Spleen (tissue), 11 donors: ENCODE data around the gene SYDE1. TPM values are rescaled to one million over a fixed set of nuclear protein-coding genes. Genes with fewer than 3 reads are reported as not detected.
A peak's percentile ranks its signal among the peaks of the same experiment; 100 is the strongest.

Source experiments
- DNase-seq: peaks from one replicate; pipeline ENCODE4 v3.0.0-alpha.2; 2020
- H3K27ac ChIP-seq, 8 donors: fragments of 200-600 bp; sonication (generic) in 7 of 8; 1 replicate in 4 of 8; 2 replicates in 4 of 8; pipeline versions ENCODE4 v1.5.0 to v1.8.0; 2016 to 2021; ENCODE audit warnings: inconsistent platforms in 4 of 8, mild to moderate bottlenecking in 4 of 8, moderate library complexity in 1 of 8
- H3K27me3 ChIP-seq, 7 donors: fragments of 200-600 bp; sonication (generic) in 6 of 7; replicated peaks in 1 of 7; 1 replicate in 4 of 7; 2 replicates in 3 of 7; pipeline versions ENCODE4 v1.5.0 to v1.8.0; 2016 to 2021; ENCODE audit warnings: inconsistent platforms in 3 of 7, mild to moderate bottlenecking in 1 of 7
- H3K36me3 ChIP-seq, 6 donors: fragments of 200-600 bp; sonication (generic) in 5 of 6; 1 replicate in 4 of 6; 2 replicates in 2 of 6; pipeline versions ENCODE4 v1.5.0 to v1.8.0; 2016 to 2021; ENCODE audit warnings: inconsistent platforms in 2 of 6
- H3K4me1 ChIP-seq, 6 donors: fragments of 200-600 bp; sonication (generic) in 5 of 6; 1 replicate in 3 of 6; 2 replicates in 3 of 6; pipeline versions ENCODE4 v1.5.0 to v1.8.0; 2016 to 2021; ENCODE audit warnings: inconsistent platforms in 3 of 6
- H3K4me3 ChIP-seq, 8 donors: fragments of 200-600 bp; sonication (generic) in 7 of 8; 1 replicate in 4 of 8; 2 replicates in 4 of 8; pipeline versions ENCODE4 v1.5.0 to v1.8.0; 2016 to 2021; ENCODE audit warnings: inconsistent platforms in 4 of 8, mild to moderate bottlenecking in 4 of 8, moderate library complexity in 2 of 8
- H3K9me3 ChIP-seq, 8 donors: fragments of 200-600 bp; sonication (generic) in 7 of 8; 1 replicate in 4 of 8; 2 replicates in 4 of 8; pipeline versions ENCODE4 v1.5.0 to v1.8.0; 2016 to 2021; ENCODE audit warnings: inconsistent platforms in 4 of 8
- POLR2A ChIP-seq, 3 donors: fragments of 450-650 bp; IDR thresholded peaks; one replicate each; pipeline ENCODE4 v1.5.1; 2017; ENCODE audit warnings: antibody characterized with exemption in 3 of 3, mild to moderate bottlenecking in 1 of 3
- POLR2AphosphoS5 ChIP-seq, 3 donors: sonication (generic); formaldehyde crosslinking; IDR thresholded peaks; one replicate each; pipeline ENCODE4 v1.5.1; 2017; ENCODE audit warnings: antibody characterized with exemption in 3 of 3
- WGBS, 5 donors: extraction: QIAGEN DNeasy Blood & Tissue Kit in 3 of 5; methylation state at CpG; one replicate each; pipeline versions ENCODE4 v1.1.5 to v1.1.7; 2013 to 2018; 5-methylcytosine and 5-hydroxymethylcytosine counted together
- intact Hi-C: fragments of 100-400 bp; cut with DNase I; formaldehyde crosslinking; loops from one replicate; pipeline ENCODE4 v1.15.0; 2023; ENCODE audit warnings: low total_unique reads
- polyA plus RNA-seq, 3 donors: library from polyadenylated mRNA; stranded (reverse); fragments of 200-250 nt; gene quantifications; one replicate each; pipeline ENCODE4 v1.2.1, GENCODE V29; 2013
- total RNA-seq, 7 donors: library from RNA; depleted of rRNA in 3 of 7; stranded (reverse); fragments of >200 nt in 3 of 7; fragmentation: NEBNext Ultra II Directional in 4 of 7; extraction: Animal tissue kit (Norgen Biotek cat#: 25700) in 4 of 7; gene quantifications; one replicate each; pipeline versions ENCODE4 v1.1.0 to v1.2.1, GENCODE V29; 2016 to 2021
- TF ChIP-seq, protein P1 (sequence below), 11 experiments: fragments of 200-600 bp in 7 of 11; fragments of 450-650 bp in 4 of 11; sonication (generic) in 4 of 11; IDR thresholded peaks in 8 of 11; conservative IDR thresholded peaks in 3 of 11; 1 replicate in 7 of 11; 2 replicates in 4 of 11; pipeline versions ENCODE4 v1.4.0 to v1.8.0; 2016 to 2021; ENCODE audit warnings: antibody characterized with exemption in 11 of 11, inconsistent platforms in 4 of 11, mild to moderate bottlenecking in 1 of 11
- donor health status: healthy with polysubstance abuse.
- donor health status: DM: no; HTN: no; CAD: no; lungs with moderate emphysema.
- donor health status: DM: no; HTN: no; CAD: no.
- donor health status: Bipolar disorder and iron deficiency.
- donor health status: healthy.
- donor health status: DM: no; HTN: no; CAD: no.
- donor health status: DM: yes; HTN: yes; CAD: no.

SYDE1 gene
- total and polyA plus RNA-seq, 10 donors, result 2.0 to 27.6 (median 14.7) TPM

DNA sequence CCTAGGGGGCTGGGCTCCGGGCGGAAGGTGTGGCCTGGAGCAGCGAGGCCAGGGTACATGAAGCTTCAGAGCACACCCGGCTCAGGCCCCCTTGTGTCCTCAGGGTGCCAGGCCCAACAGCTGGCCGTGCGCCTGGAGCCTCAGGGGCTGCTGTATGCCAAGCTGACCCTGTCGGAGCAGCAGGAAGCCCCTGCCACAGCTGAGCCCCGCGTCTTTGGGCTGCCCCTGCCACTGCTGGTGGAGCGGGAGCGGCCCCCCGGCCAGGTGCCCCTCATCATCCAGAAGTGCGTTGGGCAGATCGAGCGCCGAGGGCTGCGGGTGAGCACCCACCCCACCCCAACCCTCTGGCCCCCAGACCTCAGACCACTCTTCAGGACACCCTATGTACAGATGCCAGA lies 3.2 kb downstream of the SYDE1 start:
- H3K27me3 ChIP-seq, result peaks cover 0 to 49% (median 24%) of the 10 kb centered on the region in 7 donors
- no peak for DNase-seq
- TF ChIP-seq POLR2AphosphoS5 (IDR thresholded peaks at IDR 0.05) (no peak), POLR2A (IDR thresholded peaks at IDR 0.05) (no peak)
- TF ChIP-seq, protein P1, sequence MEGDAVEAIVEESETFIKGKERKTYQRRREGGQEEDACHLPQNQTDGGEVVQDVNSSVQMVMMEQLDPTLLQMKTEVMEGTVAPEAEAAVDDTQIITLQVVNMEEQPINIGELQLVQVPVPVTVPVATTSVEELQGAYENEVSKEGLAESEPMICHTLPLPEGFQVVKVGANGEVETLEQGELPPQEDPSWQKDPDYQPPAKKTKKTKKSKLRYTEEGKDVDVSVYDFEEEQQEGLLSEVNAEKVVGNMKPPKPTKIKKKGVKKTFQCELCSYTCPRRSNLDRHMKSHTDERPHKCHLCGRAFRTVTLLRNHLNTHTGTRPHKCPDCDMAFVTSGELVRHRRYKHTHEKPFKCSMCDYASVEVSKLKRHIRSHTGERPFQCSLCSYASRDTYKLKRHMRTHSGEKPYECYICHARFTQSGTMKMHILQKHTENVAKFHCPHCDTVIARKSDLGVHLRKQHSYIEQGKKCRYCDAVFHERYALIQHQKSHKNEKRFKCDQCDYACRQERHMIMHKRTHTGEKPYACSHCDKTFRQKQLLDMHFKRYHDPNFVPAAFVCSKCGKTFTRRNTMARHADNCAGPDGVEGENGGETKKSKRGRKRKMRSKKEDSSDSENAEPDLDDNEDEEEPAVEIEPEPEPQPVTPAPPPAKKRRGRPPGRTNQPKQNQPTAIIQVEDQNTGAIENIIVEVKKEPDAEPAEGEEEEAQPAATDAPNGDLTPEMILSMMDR (IDR thresholded peaks at IDR 0.05 in 8 of 11, conservative IDR thresholded peaks at IDR 0.05 in 3 of 11), result no peak
- no peaks in the 10 kb centered on the region for H3K9me3 ChIP-seq
- intact Hi-C loops, result no loop called here
- H3K4me1 ChIP-seq, result peaks cover 0 to 26% (median 9%) of the 10 kb centered on the region in 6 donors
- H3K36me3 ChIP-seq, result peaks cover 0 to 66% (median 19%) of the 10 kb centered on the region in 6 donors
- H3K4me3 ChIP-seq, result no peak overlapping the region
- 89 to 99% (median 93%) methylated on average over 10 to 17 of the region's 17 CpGs for WGBS, 5 donors
- H3K27ac ChIP-seq, result no peak overlapping the region

DNA sequence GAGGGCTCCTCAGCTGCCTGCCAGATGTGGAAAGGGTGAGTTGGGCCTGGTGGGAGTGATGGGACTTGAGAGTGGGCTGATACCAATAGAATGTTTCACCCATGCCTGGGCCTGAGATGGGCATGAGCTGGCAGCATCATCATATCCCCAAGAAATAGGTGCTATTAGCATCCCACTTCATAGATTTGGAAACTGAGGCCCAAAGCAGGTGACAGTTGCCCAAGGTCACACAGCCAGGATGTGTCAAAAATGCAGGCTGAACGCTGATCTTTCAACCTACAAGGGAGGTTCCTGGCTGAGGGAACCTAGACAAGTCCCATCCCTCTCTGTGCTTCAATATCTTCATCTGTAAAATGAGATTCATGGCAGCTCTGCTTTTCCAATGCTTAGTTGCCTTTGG lies 4.6 kb downstream of the SYDE1 start:
- intact Hi-C loops, result no loop called here
- Histone ChIP-seq H3K27ac (no peak overlapping the region), H3K9me3 (no peaks in the 10 kb centered on the region), H3K4me3 (no peak overlapping the region), H3K4me1 (peaks cover 0 to 25% (median 11%) of the 10 kb centered on the region in 6 donors), H3K27me3 (peaks cover 0 to 36% (median 19%) of the 10 kb centered on the region in 7 donors), H3K36me3 (peaks cover 0 to 80% (median 33%) of the 10 kb centered on the region in 6 donors)
- DNase-seq, result no peak
- TF ChIP-seq, protein P1 (IDR thresholded peaks at IDR 0.05 in 8 of 11, conservative IDR thresholded peaks at IDR 0.05 in 3 of 11), result no peak
- TF ChIP-seq POLR2AphosphoS5 (IDR thresholded peaks at IDR 0.05) (no peak), POLR2A (IDR thresholded peaks at IDR 0.05) (no peak)
- 78 to 100% (median 88%) methylated on average over 1 of the region's 1 CpG for WGBS, 5 donors

DNA sequence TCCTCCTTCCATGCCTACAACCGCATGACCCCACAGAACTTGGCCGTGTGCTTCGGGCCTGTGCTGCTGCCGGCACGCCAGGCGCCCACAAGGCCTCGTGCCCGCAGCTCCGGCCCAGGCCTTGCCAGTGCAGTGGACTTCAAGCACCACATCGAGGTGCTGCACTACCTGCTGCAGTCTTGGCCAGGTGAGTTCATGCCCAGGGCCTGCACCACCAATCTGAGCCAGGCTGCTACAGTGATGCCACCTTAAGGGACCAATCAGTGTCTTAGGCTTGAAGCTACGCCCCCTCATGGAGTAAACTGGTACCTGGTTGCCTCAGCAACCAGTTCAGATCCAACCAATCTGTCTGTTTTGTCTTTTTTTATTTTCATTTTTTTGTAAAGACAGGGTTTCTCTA lies 5.2 kb downstream of the SYDE1 start:
- intact Hi-C loops, result no loop called here

More for the DNA sequence above, 5.2 kb downstream of the SYDE1 start:
- no peak for DNase-seq
- Histone ChIP-seq H3K4me1 (peaks cover 0 to 20% (median 10%) of the 10 kb centered on the region in 6 donors), H3K9me3 (no peaks in the 10 kb centered on the region), H3K27me3 (peaks cover 0 to 30% (median 18%) of the 10 kb centered on the region in 7 donors), H3K27ac (no peak overlapping the region), H3K36me3 (peaks cover 3 to 86% (median 39%) of the 10 kb centered on the region in 6 donors), H3K4me3 (no peak overlapping the region)
- TF ChIP-seq POLR2AphosphoS5 (IDR thresholded peaks at IDR 0.05) (peak in 2 of 3 donors; percentile 25 to 51), POLR2A (IDR thresholded peaks at IDR 0.05) (no peak)
- TF ChIP-seq, protein P1 (IDR thresholded peaks at IDR 0.05 in 8 of 11, conservative IDR thresholded peaks at IDR 0.05 in 3 of 11), result peak in 1 of 11 experiments; percentile 6
- 93 to 97% (median 94%) methylated on average over 11 of the region's 11 CpGs for WGBS, 5 donors
